ENCODE results near the gene TTC3.

GRCh38 chr21:37197746-37198145 lies 124.7 kb downstream of the TTC3 start:
- TF ChIP-seq, protein P1, sequence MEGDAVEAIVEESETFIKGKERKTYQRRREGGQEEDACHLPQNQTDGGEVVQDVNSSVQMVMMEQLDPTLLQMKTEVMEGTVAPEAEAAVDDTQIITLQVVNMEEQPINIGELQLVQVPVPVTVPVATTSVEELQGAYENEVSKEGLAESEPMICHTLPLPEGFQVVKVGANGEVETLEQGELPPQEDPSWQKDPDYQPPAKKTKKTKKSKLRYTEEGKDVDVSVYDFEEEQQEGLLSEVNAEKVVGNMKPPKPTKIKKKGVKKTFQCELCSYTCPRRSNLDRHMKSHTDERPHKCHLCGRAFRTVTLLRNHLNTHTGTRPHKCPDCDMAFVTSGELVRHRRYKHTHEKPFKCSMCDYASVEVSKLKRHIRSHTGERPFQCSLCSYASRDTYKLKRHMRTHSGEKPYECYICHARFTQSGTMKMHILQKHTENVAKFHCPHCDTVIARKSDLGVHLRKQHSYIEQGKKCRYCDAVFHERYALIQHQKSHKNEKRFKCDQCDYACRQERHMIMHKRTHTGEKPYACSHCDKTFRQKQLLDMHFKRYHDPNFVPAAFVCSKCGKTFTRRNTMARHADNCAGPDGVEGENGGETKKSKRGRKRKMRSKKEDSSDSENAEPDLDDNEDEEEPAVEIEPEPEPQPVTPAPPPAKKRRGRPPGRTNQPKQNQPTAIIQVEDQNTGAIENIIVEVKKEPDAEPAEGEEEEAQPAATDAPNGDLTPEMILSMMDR (conservative IDR thresholded peaks at IDR 0.05; ENCODE audit: low read length): no peak
- no peak for TF ChIP-seq EZH2phosphoT487 (IDR thresholded peaks at IDR 0.05; ENCODE audit: borderline replicate concordance)
